Adrenal gland (tissue), 12 donors: Measurements from ENCODE around the gene FEM1B. TPM values are rescaled to one million over a fixed set of nuclear protein-coding genes. Genes with fewer than 3 reads are reported as not detected.

Source experiments
- DNase-seq, 7 donors: peaks; one replicate each; pipeline ENCODE4 v3.0.0-alpha.2; 2019 to 2020
- H3K27ac ChIP-seq, 5 donors: fragments of 200-600 bp; sonication (generic) in 4 of 5; 1 replicate in 3 of 5; 2 replicates in 2 of 5; pipeline versions ENCODE4 v1.5.1 to v1.8.0; 2016 to 2020; ENCODE audit warnings: mild to moderate bottlenecking in 1 of 5
- H3K27me3 ChIP-seq: fragments of 200-600 bp; 2 replicates; pipeline ENCODE4 v1.8.0; 2021
- H3K36me3 ChIP-seq, 2 donors: fragments of 200-600 bp; replicated peaks in 1 of 2; 1 replicate in 1 of 2; 2 replicates in 1 of 2; pipeline versions ENCODE4 v1.5.1 to v1.8.0; 2018 to 2022
- H3K4me1 ChIP-seq, 2 donors: fragments of 200-600 bp; replicated peaks in 1 of 2; 1 replicate in 1 of 2; 2 replicates in 1 of 2; pipeline versions ENCODE4 v1.5.1 to v1.8.0; 2018 to 2021
- H3K4me3 ChIP-seq, 4 donors: fragments of 200-600 bp; sonication (generic) in 3 of 4; one replicate each; pipeline ENCODE4 v1.5.1; 2016 to 2018
- H3K9me3 ChIP-seq, 3 donors: fragments of 200-600 bp; sonication (generic) in 1 of 3; replicated peaks in 1 of 3; 1 replicate in 2 of 3; 2 replicates in 1 of 3; pipeline versions ENCODE4 v1.5.1 to v1.8.0; 2016 to 2021
- CTCF ChIP-seq, 6 experiments: fragments of 450-650 bp in 4 of 6; fragments of 200-600 bp in 2 of 6; sonication (generic) in 1 of 6; IDR thresholded peaks; 1 replicate in 5 of 6; 2 replicates in 1 of 6; pipeline versions ENCODE4 v1.5.1 to v1.8.0; 2016 to 2021; ENCODE audit warnings: antibody characterized with exemption in 6 of 6, mild to moderate bottlenecking in 2 of 6, moderate library complexity in 1 of 6
- POLR2A ChIP-seq, 2 donors: fragments of 450-650 bp; IDR thresholded peaks; one replicate each; pipeline ENCODE4 v1.6.1; 2017; ENCODE audit warnings: antibody characterized with exemption in 2 of 2, mild to moderate bottlenecking in 2 of 2, moderate library complexity in 1 of 2
- WGBS, 4 donors: extraction: QIAGEN DNeasy Blood & Tissue Kit in 2 of 4; methylation state at CpG; one replicate each; pipeline versions ENCODE4 v1.1.5 to v1.1.7; 2013 to 2017; 5-methylcytosine and 5-hydroxymethylcytosine counted together
- intact Hi-C, 2 donors: fragments of 100-400 bp; cut with DNase I; formaldehyde crosslinking; loops; one replicate each; pipeline versions ENCODE4 v1.14.1 to v1.15.0; 2022 to 2023
- polyA plus RNA-seq, 3 donors: library from polyadenylated mRNA; stranded (reverse); fragments of 200-250 nt in 2 of 3; fragments of 350-450 nt in 1 of 3; fragmentation: Illumina TruSeq in 1 of 3; extraction: RNeasy Lipid Tissue Mini Kit (QIAGEN cat#74804) in 1 of 3; gene quantifications; one replicate each; pipeline ENCODE4 v1.2.3, GENCODE V29; 2013 to 2014
- total RNA-seq, 9 donors: library from RNA; depleted of rRNA in 4 of 9; stranded (reverse); fragments of >200 nt in 4 of 9; fragments of 120-200 nt in 1 of 9; fragmentation: NEBNext Ultra II Directional in 1 of 9; extraction: Animal tissue kit (Norgen Biotek cat#: 25700) in 1 of 9; gene quantifications; one replicate each; pipeline versions ENCODE4 v1.1.0 to v1.2.4, GENCODE V29; 2013 to 2023
- donor health status: healthy with polysubstance abuse.
- donor health status: Bipolar disorder and iron deficiency.
- donor health status: DM: yes; HTN: yes; CAD: no.
- donor health status: DM: no; HTN: no; CAD: no.
- donor health status: DM: no; HTN: no; CAD: no.
- donor health status: DM: yes; HTN: yes; CAD: no.

The FEM1B gene
- total and polyA plus RNA-seq, 12 donors: 7.0 to 61.5 (median 42.7) TPM

GRCh38 chr15:68337826-68338225, 60.3 kb downstream of the FEM1B start:
- DNase-seq: peak in 3 of 7 donors; percentile 31 to 48 (median 41)
- H3K4me1 ChIP-seq: peaks cover 37 to 42% of the 10 kb centered on the region in 2 donors
- WGBS, 4 donors: 55 to 60% (median 57%) methylated on average over 5 to 6 of the region's 6 CpGs

GRCh38 chr15:68339481-68339880, 61.9 kb downstream of the FEM1B start:
- intact Hi-C loops: no loop called here
- 89 to 100% (median 96%) methylated on average over 8 to 10 of the region's 10 CpGs for WGBS, 4 donors
- TF ChIP-seq CTCF (IDR thresholded peaks at IDR 0.05) (no peak), POLR2A (IDR thresholded peaks at IDR 0.05) (no peak)
- Histone ChIP-seq H3K36me3 (no peaks in the 10 kb centered on the region), H3K27ac (no peak overlapping the region), H3K27me3 (no peaks in the 10 kb centered on the region), H3K4me3 (no peak overlapping the region), H3K4me1 (peaks cover 20 to 26% of the 10 kb centered on the region in 2 donors), H3K9me3 (no peaks in the 10 kb centered on the region)
- no peak for DNase-seq

More at GRCh38 chr15:68337826-68338225, 60.3 kb downstream of the FEM1B start:
- Histone ChIP-seq H3K27me3 (no peaks in the 10 kb centered on the region), H3K36me3 (no peaks in the 10 kb centered on the region), H3K9me3 (no peaks in the 10 kb centered on the region), H3K4me3 (no peak overlapping the region), H3K27ac (no peak overlapping the region)
- intact Hi-C loops: no loop called here
- no peak for TF ChIP-seq CTCF (IDR thresholded peaks at IDR 0.05)
- TF ChIP-seq POLR2A (IDR thresholded peaks at IDR 0.05): no peak

GRCh38 chr15:68340726-68341671, 63.5 kb downstream of the FEM1B start:
- H3K4me1 ChIP-seq: peaks cover 13 to 14% of the 10 kb centered on the region in 2 donors
- no peaks in the 10 kb centered on the region for H3K27me3 ChIP-seq
- TF ChIP-seq CTCF (IDR thresholded peaks at IDR 0.05) (no peak), POLR2A (IDR thresholded peaks at IDR 0.05) (no peak)
- peak in 1 of 7 donors; percentile 51 for DNase-seq
- no peaks in the 10 kb centered on the region for H3K36me3 ChIP-seq
- H3K9me3 ChIP-seq: no peaks in the 10 kb centered on the region
- no peak overlapping the region for H3K4me3 ChIP-seq
- peak overlapping the region in 4 of 5 donors; percentile 26 to 72 (median 47) for H3K27ac ChIP-seq
- intact Hi-C loops: no loop called here
- WGBS, 4 donors: 57 to 64% (median 62%) methylated on average over 15 of the region's 15 CpGs
